ENCODE results near the gene ZKSCAN5.
"Not testable (repeated sequence)": the region's sequence is repeated elsewhere in the genome, so short reads cannot be mapped to it uniquely, and the experiment has no call there.

ZKSCAN5 gene

GRCh38 chr7:99580778-99581332 lies 76.4 kb downstream of the ZKSCAN5 start:
- not testable (repeated sequence) for ATAC-seq, DNase-seq, H3K9me3 Mint-ChIP-seq, H3K27me3 Mint-ChIP-seq
- H3K4me1 Mint-ChIP-seq, result peaks cover 22% of the 10 kb centered on the region
- H3K4me3 Mint-ChIP-seq, result peak overlapping the region; percentile 83 to 89
- peak overlapping the region; percentile 81 to 93 for H3K27ac Mint-ChIP-seq

Data from stimulated activated naive CD8-positive, alpha-beta T cell treated with anti-CD3 and anti-CD28 coated beads, Interleukin-15, amount 100 ng/mL, for 72 hours (primary cell).